Fibroblast of lung (primary cell): Measurements from ENCODE around the gene FMO5. TPM values are rescaled to one million over a fixed set of nuclear protein-coding genes. Genes with fewer than 3 reads are reported as not detected.
A peak's percentile ranks its signal among the peaks of the same experiment; 100 is the strongest.

Source experiments
- DNase-seq, 2 donors: peaks; one replicate each; pipeline versions ENCODE4 v3.0.0 to v3.0.0-alpha.2; 2010; ENCODE audit warnings: low read depth in 2 of 2
- H2AFZ ChIP-seq: 2 replicates; pipeline ENCODE4 v1.5.1; 2012; ENCODE audit warnings: low read length, control low read depth, inconsistent platforms
- H3K27ac ChIP-seq: 2 replicates; pipeline ENCODE4 v1.5.1; 2011; ENCODE audit warnings: low read length, control low read depth; ENCODE audit not compliant: insufficient read depth
- H3K27me3 ChIP-seq: 2 replicates; pipeline ENCODE4 v1.5.1; 2011; ENCODE audit warnings: mild to moderate bottlenecking, low read length; ENCODE audit not compliant: control insufficient read depth, insufficient read depth
- H3K36me3 ChIP-seq: 2 replicates; pipeline ENCODE4 v1.5.1; 2011; ENCODE audit warnings: low read length; ENCODE audit not compliant: control insufficient read depth, insufficient read depth
- H3K4me1 ChIP-seq: 2 replicates; pipeline ENCODE4 v1.5.1; 2011; ENCODE audit warnings: low read length; ENCODE audit not compliant: control insufficient read depth, insufficient read depth; ENCODE audit errors: extremely low read depth
- H3K4me2 ChIP-seq: 2 replicates; pipeline ENCODE4 v1.5.1; 2011; ENCODE audit warnings: low read length, control low read depth; ENCODE audit not compliant: insufficient read depth; ENCODE audit errors: extremely low read depth
- H3K4me3 ChIP-seq, 4 experiments: fragments of 200-600 bp in 1 of 4; sonication (generic) in 1 of 4; replicated peaks in 1 of 4; 2 replicates each; pipeline ENCODE4 v1.5.1; 2011 to 2016; ENCODE audit warnings: low read length in 4 of 4, low read depth in 3 of 4, mild to moderate bottlenecking in 3 of 4, control low read depth in 2 of 4, inconsistent platforms in 1 of 4, mixed read lengths in 1 of 4; ENCODE audit not compliant: insufficient read depth in 1 of 4; ENCODE audit errors: control extremely low read depth in 1 of 4
- H3K79me2 ChIP-seq: 2 replicates; pipeline ENCODE4 v1.5.1; 2012; ENCODE audit warnings: mild to moderate bottlenecking, low read length, inconsistent platforms; ENCODE audit not compliant: control insufficient read depth, insufficient read depth
- H3K9ac ChIP-seq: 2 replicates; pipeline ENCODE4 v1.5.1; 2011; ENCODE audit warnings: mild to moderate bottlenecking, low read length, control low read depth; ENCODE audit not compliant: insufficient read depth
- H3K9me3 ChIP-seq: 2 replicates; pipeline ENCODE4 v1.5.1; 2012; ENCODE audit warnings: low read depth, low read length; ENCODE audit not compliant: control insufficient read depth, insufficient read depth
- H4K20me1 ChIP-seq: 2 replicates; pipeline ENCODE4 v1.5.1; 2011; ENCODE audit warnings: low read length; ENCODE audit not compliant: control insufficient read depth, insufficient read depth; ENCODE audit errors: extremely low read depth
- CTCF ChIP-seq, 2 donors: IDR thresholded peaks in 1 of 2; conservative IDR thresholded peaks in 1 of 2; 1 replicate in 1 of 2; 2 replicates in 1 of 2; pipeline ENCODE4 v1.5.1; 2011 to 2012; ENCODE audit warnings: low read length in 2 of 2, control low read depth in 1 of 2, inconsistent platforms in 1 of 2, low read depth in 1 of 2, mild to moderate bottlenecking in 1 of 2
- EZH2 ChIP-seq: IDR thresholded peaks from 2 replicates; pipeline ENCODE4 v1.5.1; 2012; ENCODE audit warnings: low read length, control low read depth, mild to moderate bottlenecking; ENCODE audit errors: missing control alignments
- polyA plus RNA-seq, 2 donors: library from polyadenylated mRNA; depleted of rRNA in 1 of 2; stranded (reverse) in 1 of 2; unstranded in 1 of 2; fragments of >200 nt; gene quantifications; 2 replicates each; pipeline ENCODE4 v1.2.1, GENCODE V29; 2011 to 2012; ENCODE audit warnings: missing spikeins in 1 of 2
- total RNA-seq: library from RNA; depleted of rRNA; stranded (reverse); fragments of >200 nt; gene quantifications from 2 replicates; pipeline ENCODE4 v1.2.1, GENCODE V29; 2014

FMO5 gene
- total and polyA plus RNA-seq, 2 donors (not counting 1 experiment from before 2014, with no cell fraction given), result 2.0 to 2.8 TPM

DNA sequence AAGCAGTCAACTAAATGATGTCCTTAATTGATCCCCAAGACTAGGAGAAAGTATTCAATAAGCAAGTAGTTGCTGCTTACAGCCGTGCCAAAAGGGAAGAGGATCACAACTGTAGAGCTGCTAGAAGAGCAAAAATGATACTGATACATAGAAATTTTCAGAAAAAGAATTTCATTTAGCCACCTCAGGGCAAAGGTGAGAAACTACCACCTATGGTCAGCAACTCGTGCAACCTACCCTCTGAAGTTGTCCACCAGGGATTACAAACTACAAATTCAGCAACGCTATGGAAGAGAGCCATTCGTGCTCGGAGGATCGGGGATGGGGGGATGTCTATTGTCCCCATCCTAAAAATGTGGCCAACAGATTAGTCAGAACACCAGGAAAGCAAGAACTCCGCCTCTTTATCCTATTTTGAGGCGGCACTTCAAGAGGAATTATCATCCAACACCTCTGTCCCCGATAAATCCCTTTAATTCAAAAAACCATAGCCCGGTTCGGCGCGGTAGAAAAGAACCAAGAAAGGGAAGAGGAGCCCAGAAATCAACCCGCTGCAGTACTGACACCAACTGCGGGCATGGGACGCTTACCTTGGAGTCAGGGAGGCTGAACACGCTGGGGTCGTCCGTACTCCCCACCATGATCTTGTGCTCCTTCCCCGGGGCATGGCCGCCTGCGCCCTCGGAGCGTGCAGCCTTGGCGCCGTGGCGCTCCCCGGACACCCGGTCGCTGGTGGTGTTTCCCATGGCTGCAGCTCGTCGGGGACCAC is 53.6 kb downstream of the FMO5 start:
- H3K4me3 ChIP-seq, result peak overlapping the region; percentile 95 to 97 (median 96)
- peaks cover 19% of the 10 kb centered on the region for H3K4me1 ChIP-seq
- no peak for TF ChIP-seq EZH2
- no peak for TF ChIP-seq CTCF (conservative IDR thresholded peaks at IDR 0.05 in 1 of 2, IDR thresholded peaks at IDR 0.05 in 1 of 2; ENCODE audit: low read depth in 1 of 2, low read length in 2 of 2)
- no peaks in the 10 kb centered on the region for H3K9me3 ChIP-seq
- H3K27me3 ChIP-seq, result no peaks in the 10 kb centered on the region
- H3K4me2 ChIP-seq, result peak overlapping the region; percentile 96
- H4K20me1 ChIP-seq, result no peaks in the 10 kb centered on the region
- peak overlapping the region; percentile 80 for H3K9ac ChIP-seq
- peak overlapping the region; percentile 92 for H2AFZ ChIP-seq
- H3K27ac ChIP-seq, result peak overlapping the region; percentile 90
- peaks cover 41% of the 10 kb centered on the region for H3K79me2 ChIP-seq
- DNase-seq, result peak in 1 of 2 donors; percentile 12
- peaks cover under 1% of the 10 kb centered on the region for H3K36me3 ChIP-seq

- Histone ChIP-seq H2AFZ (no peak overlapping the region), H3K4me1 (peaks cover 20% of the 10 kb centered on the region), H3K4me3 (peak overlapping the region; percentile 11 to 97 (median 34)), H4K20me1 (no peaks in the 10 kb centered on the region), H3K27me3 (no peaks in the 10 kb centered on the region), H3K79me2 (peaks cover 54% of the 10 kb centered on the region), H3K36me3 (peaks cover 2% of the 10 kb centered on the region), H3K9me3 (no peaks in the 10 kb centered on the region), H3K9ac (no peak overlapping the region), H3K4me2 (peak overlapping the region; percentile 68), H3K27ac (no peak overlapping the region)
- TF ChIP-seq EZH2 (no peak), CTCF (conservative IDR thresholded peaks at IDR 0.05 in 1 of 2, IDR thresholded peaks at IDR 0.05 in 1 of 2; ENCODE audit: low read depth in 1 of 2, low read length in 2 of 2) (no peak)
- no peak for DNase-seq
Measured at GRCh38 chr1:147169840-147170674, 55.1 kb downstream of the FMO5 start.

DNA sequence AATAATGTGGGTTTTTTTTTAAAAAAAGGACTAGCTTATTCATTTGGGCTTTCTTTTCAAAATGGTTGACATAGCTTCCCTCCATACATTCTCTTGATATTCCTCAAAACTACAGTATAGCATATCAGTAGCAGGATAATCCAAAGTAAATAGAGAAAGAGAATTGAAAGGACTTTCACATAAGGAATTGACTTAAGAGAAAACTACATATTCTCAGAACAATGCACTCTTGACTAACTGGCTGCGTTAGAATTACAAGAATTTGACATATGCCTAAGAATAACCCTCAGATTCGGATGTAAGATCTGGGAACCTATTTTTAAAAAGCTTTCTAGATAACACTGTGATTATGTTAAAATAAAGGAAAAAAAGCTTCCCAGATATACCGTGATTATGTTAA is 56.0 kb downstream of the FMO5 start:
- Histone ChIP-seq H4K20me1 (no peaks in the 10 kb centered on the region), H3K27me3 (no peaks in the 10 kb centered on the region), H3K36me3 (peaks cover 2% of the 10 kb centered on the region), H3K27ac (no peak overlapping the region), H3K9me3 (no peaks in the 10 kb centered on the region), H3K4me3 (peak overlapping the region in 1 of 4 experiments; percentile 15), H3K4me1 (peaks cover 20% of the 10 kb centered on the region), H3K9ac (no peak overlapping the region), H3K4me2 (peak overlapping the region; percentile 68), H2AFZ (no peak overlapping the region), H3K79me2 (peaks cover 54% of the 10 kb centered on the region)
- peak in 1 of 2 donors; percentile 64 for DNase-seq
- TF ChIP-seq CTCF (conservative IDR thresholded peaks at IDR 0.05 in 1 of 2, IDR thresholded peaks at IDR 0.05 in 1 of 2; ENCODE audit: low read depth in 1 of 2, low read length in 2 of 2), result no peak
- TF ChIP-seq EZH2, result no peak
